Astrocyte of the spinal cord (primary cell): ENCODE results near the gene EVI5.

ENCODE experiments used
- DNase-seq: peaks from one replicate; pipeline ENCODE4 v3.0.0; 2011; ENCODE audit warnings: low read depth, low spot score
- H3K4me3 ChIP-seq: 2 replicates; pipeline ENCODE4 v1.5.1; 2011; ENCODE audit warnings: low read depth, mild to moderate bottlenecking, low read length, moderate library complexity
- CTCF ChIP-seq: IDR thresholded peaks from 2 replicates; pipeline ENCODE4 v1.5.1; 2012; ENCODE audit warnings: low read depth, mild to moderate bottlenecking, low read length, inconsistent platforms
- in situ Hi-C: cut with HindIII; loops from 2 replicates; pipeline ENCODE4 v1.10.0; 2017; ENCODE audit warnings: low sequenced_read_pairs

Gene EVI5

GRCh38 chr1:92784639-92785500, at the start of gene EVI5:
Gene EVI5 (minus strand): TSS chr1:92785108. CDS start chr1:92736546, 48,562 bp downstream.
- DNase-seq = peak; percentile 99
- H3K4me3 ChIP-seq = peak within 1 kb of the TSS; percentile 85
- in situ Hi-C loops = no loop called here
- TF ChIP-seq CTCF = peak; percentile 10

- no peak for TF ChIP-seq CTCF
- no peak overlapping the region for H3K4me3 ChIP-seq
- DNase-seq = no peak
- in situ Hi-C loops = no loop called here
Measured at GRCh38 chr1:92834617-92835016, 49.7 kb upstream of the EVI5 start.

- in situ Hi-C loops = no loop called here
- no peak for DNase-seq
- peak overlapping the region; percentile 100 for H3K4me3 ChIP-seq
- TF ChIP-seq CTCF = no peak
Measured at GRCh38 chr1:92833840-92834239, 48.9 kb upstream of the EVI5 start.

GRCh38 chr1:92832537-92833114, 47.7 kb upstream of the EVI5 start:
- no peak for TF ChIP-seq CTCF
- in situ Hi-C loops = no loop called here
- H3K4me3 ChIP-seq = peak overlapping the region; percentile 100
- DNase-seq = no peak

- H3K4me3 ChIP-seq = peak within 1 kb of the TSS; percentile 100
- DNase-seq = peak; percentile 98
- in situ Hi-C loops = no loop called here
- peak; percentile 98 for TF ChIP-seq CTCF
Measured at GRCh38 chr1:92831762-92832536, 47.0 kb upstream of the EVI5 start, which contains the start of gene RPL5. Gene RPL5 (plus strand): TSS chr1:92832040. CDS start chr1:92832115, 75 bp downstream.

- no peak for DNase-seq
- H3K4me3 ChIP-seq = no peak overlapping the region
- no peak for TF ChIP-seq CTCF
- in situ Hi-C loops = no loop called here
Measured at GRCh38 chr1:92831368-92831761, 46.5 kb upstream of the EVI5 start.
